Measurements from ENCODE around the gene ZNF385C. TPM values are rescaled to one million over a fixed set of nuclear protein-coding genes. Genes with fewer than 3 reads are reported as not detected.

ZNF385C gene
- total RNA-seq, 2 donors from 2014 or later: 1.4 to 2.1 TPM

GRCh38 chr17:42135151-42135550, 36.9 kb upstream of the ZNF385C start:
- no peaks in the 10 kb centered on the region for H3K9me3 ChIP-seq (ENCODE audit: control insufficient read depth, low read length)
- Mint-ChIP-seq H3K4me3 (no peak overlapping the region), H3K27ac (peak overlapping the region; percentile 88), H3K9me3 (no peaks in the 10 kb centered on the region), H3K4me1 (peaks cover 64% of the 10 kb centered on the region), H3K27me3 (ENCODE audit: insufficient read depth) (no peaks in the 10 kb centered on the region), H3K36me3 (ENCODE audit: low read depth) (peaks cover 16% of the 10 kb centered on the region)
- peak overlapping the region; percentile 33 for H3K9ac ChIP-seq (ENCODE audit: extremely low read depth, low read length, poor library complexity, severe bottlenecking)
- TF ChIP-seq CTCF (conservative IDR thresholded peaks at IDR 0.05): no peak
- 92 to 97% methylated on average over 5 to 6 of the region's 6 CpGs for WGBS, 2 experiments (ENCODE audit: insufficient coverage in 1 of 2, insufficient read length in 1 of 2)
- peaks cover 46% of the 10 kb centered on the region for H3K36me3 ChIP-seq (ENCODE audit: control insufficient read depth, insufficient read depth, low read length)
- no peak for DNase-seq
- no peak overlapping the region for H3K27ac ChIP-seq (ENCODE audit: low read depth, low read length)
- H3K4me1 ChIP-seq (ENCODE audit: control insufficient read depth, insufficient read depth, low read length): peaks cover 31% of the 10 kb centered on the region
- H3K27me3 ChIP-seq (ENCODE audit: control insufficient read depth, insufficient read depth, low read length, poor library complexity, severe bottlenecking): no peaks in the 10 kb centered on the region
- H3K4me3 ChIP-seq (ENCODE audit: low read length): no peak overlapping the region

DNA sequence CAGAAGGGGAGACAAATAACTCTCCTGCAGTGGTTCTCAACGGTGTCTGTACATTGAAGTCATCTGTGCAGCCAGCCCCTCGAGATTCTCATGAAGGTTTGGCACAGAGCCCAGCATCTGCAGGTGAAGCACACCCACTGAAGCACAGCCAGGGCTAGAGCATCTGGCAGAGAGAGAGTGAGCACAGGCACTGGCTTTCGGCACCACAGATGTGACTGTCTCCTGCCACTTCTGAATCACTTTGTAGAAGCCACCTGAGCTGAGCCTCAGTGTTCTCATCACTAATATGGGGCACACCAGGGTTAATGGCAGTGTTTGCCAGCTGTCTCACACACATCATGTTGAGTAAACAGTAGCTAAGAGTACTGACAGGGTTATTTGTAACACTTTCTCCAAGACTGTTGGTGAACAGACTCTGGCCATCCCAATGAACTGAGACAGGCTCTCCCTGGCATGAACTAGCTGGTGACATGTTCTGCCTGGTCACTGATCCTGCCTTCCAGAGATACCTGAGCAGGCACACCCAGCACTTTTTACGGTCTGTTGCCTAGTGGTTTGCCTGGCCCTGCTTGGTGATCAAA, 35.3 kb upstream of the ZNF385C start:
- Histone ChIP-seq H3K9ac (ENCODE audit: extremely low read depth, low read length, poor library complexity, severe bottlenecking) (no peak overlapping the region), H3K4me1 (ENCODE audit: control insufficient read depth, insufficient read depth, low read length) (peaks cover 27% of the 10 kb centered on the region), H3K27me3 (ENCODE audit: control insufficient read depth, insufficient read depth, low read length, poor library complexity, severe bottlenecking) (no peaks in the 10 kb centered on the region), H3K9me3 (ENCODE audit: control insufficient read depth, low read length) (no peaks in the 10 kb centered on the region), H3K27ac (ENCODE audit: low read depth, low read length) (no peak overlapping the region), H3K4me3 (ENCODE audit: low read length) (no peak overlapping the region), H3K36me3 (ENCODE audit: control insufficient read depth, insufficient read depth, low read length) (peaks cover 62% of the 10 kb centered on the region)
- peaks cover 26% of the 10 kb centered on the region for H3K36me3 Mint-ChIP-seq (ENCODE audit: low read depth)
- no peak for TF ChIP-seq CTCF (conservative IDR thresholded peaks at IDR 0.05)
- H3K27ac Mint-ChIP-seq: peak overlapping the region; percentile 69
- no peak for DNase-seq
- no peaks in the 10 kb centered on the region for H3K27me3 Mint-ChIP-seq (ENCODE audit: insufficient read depth)
- H3K4me1 Mint-ChIP-seq: peaks cover 50% of the 10 kb centered on the region
- H3K4me3 Mint-ChIP-seq: no peak overlapping the region
- WGBS, 2 experiments (ENCODE audit: insufficient coverage in 1 of 2, insufficient read length in 1 of 2): 91 to 93% methylated on average over 4 of the region's 4 CpGs
- no peaks in the 10 kb centered on the region for H3K9me3 Mint-ChIP-seq

DNA sequence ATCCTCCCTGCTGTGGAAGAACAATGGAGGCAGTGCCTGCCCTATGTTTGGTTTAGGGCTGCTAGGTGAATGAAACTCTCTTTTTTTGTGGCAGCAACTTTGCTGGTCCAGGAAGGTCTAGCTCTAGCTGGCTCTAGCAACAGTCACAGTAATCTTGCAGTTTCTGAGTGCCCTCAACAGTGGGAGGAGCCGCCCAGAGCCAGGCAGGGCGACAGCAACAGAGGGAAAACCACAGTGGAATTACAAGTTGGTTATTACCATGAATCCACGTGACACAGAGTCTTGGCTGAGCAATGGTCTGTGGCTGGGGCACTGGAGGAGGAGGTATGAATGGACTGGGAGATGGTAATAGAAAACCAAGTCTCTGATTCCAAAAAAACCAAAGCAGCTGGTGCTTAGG, 34.7 kb upstream of the ZNF385C start:
- H3K36me3 Mint-ChIP-seq (ENCODE audit: low read depth): peaks cover 32% of the 10 kb centered on the region
- DNase-seq: no peak
- Histone ChIP-seq H3K4me1 (ENCODE audit: control insufficient read depth, insufficient read depth, low read length) (peaks cover 27% of the 10 kb centered on the region), H3K9ac (ENCODE audit: extremely low read depth, low read length, poor library complexity, severe bottlenecking) (no peak overlapping the region), H3K36me3 (ENCODE audit: control insufficient read depth, insufficient read depth, low read length) (peaks cover 66% of the 10 kb centered on the region), H3K9me3 (ENCODE audit: control insufficient read depth, low read length) (no peaks in the 10 kb centered on the region), H3K27me3 (ENCODE audit: control insufficient read depth, insufficient read depth, low read length, poor library complexity, severe bottlenecking) (no peaks in the 10 kb centered on the region), H3K27ac (ENCODE audit: low read depth, low read length) (no peak overlapping the region), H3K4me3 (ENCODE audit: low read length) (peak overlapping the region; percentile 49)
- no peaks in the 10 kb centered on the region for H3K27me3 Mint-ChIP-seq (ENCODE audit: insufficient read depth)
- peaks cover 44% of the 10 kb centered on the region for H3K4me1 Mint-ChIP-seq
- TF ChIP-seq CTCF (conservative IDR thresholded peaks at IDR 0.05): no peak
- WGBS, 2 experiments (ENCODE audit: insufficient coverage in 1 of 2, insufficient read length in 1 of 2): 91 to 93% methylated on average over 3 of the region's 3 CpGs
- H3K4me3 Mint-ChIP-seq: no peak overlapping the region
- H3K27ac Mint-ChIP-seq: peak overlapping the region; percentile 69
- H3K9me3 Mint-ChIP-seq: no peaks in the 10 kb centered on the region

Data from endodermal cell (in vitro differentiated cells).